ENCODE data around the gene TBC1D3K.
"Not testable (repeated sequence)": the region's sequence is repeated elsewhere in the genome, so short reads cannot be mapped to it uniquely, and the experiment has no call there.

The TBC1D3K gene

DNA sequence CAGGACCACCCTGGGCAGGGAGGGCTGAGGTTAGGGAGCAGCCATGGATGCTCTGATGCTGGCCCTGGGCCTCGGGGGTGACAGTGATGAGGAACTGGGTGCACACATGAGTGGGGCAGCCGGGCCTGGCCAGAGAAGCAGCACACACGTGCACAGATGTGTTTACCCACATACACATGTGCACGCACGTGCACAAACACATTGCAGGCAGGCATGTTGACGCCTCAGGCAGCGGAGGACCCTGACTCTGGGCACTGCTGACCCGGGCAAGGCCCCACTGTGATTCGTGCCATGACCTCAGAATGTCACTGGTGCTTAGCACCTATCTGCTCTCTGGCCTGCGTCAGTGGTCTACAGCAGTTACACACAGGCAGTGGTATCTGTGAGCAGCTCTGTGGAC is at the start of gene TBC1D3K:
TBC1D3K (plus strand) TSS at position 301 of the 400 bp plus-strand sequence. CDS start 1,585 bp downstream, outside the sequence.
- not testable (repeated sequence) for DNase-seq

DNA sequence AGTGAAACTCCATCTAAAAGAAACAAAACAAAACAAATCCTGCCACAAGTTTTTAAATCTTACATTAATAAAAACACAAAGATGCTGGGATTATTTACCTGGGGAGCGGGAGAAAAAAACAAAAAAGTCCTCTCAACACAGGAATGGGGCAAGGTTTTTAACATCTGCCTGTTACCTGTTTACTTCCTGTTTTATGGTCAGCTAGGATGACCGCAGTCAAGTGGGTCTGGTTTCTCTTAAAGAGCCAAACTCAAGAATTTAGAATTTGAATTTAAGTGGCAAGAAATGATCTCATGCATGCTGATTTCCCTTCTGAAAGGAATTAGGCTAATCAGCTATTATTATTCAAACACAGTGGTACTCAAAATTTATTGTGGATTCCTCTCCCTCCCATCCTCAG is 39.7 kb upstream of the TBC1D3K start:
- no peak for DNase-seq

DNA sequence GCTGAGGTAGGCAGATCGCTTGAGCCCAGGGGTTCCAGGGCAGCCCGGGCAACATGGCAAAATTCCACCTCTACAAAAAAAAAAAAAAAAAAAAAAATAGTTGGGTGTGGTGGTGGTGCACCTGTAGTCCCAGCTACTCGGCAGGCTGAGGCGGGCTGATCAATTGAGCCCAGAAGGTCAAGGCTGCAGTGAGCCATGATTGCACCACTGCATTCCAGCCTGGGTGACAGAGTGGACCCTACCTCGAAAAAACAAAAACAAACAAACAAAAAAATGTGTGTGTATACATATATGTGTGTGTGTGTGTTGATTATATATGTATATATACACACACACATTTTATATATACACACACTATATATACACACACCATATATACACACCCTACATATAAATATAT is 39.1 kb upstream of the TBC1D3K start:
- no peak for DNase-seq

DNA sequence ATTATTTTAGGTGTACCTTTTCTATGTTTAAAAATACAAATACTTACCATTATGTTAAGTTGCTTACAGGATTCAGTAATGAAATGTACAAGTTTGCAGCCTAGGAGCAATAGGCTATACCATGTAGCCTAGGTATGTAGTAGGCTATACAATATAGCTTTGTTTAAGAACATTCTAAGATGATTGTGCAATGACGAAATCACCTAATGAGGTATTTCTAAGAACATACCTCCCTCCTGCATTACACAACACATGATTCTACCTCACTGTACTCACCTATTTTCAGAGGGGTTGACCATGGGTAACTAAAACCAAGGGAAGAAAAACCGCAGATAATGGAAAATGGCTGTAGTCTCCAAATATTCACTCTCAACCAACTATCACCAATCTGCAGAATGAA is 35.3 kb upstream of the TBC1D3K start:
- DNase-seq, result no peak

DNA sequence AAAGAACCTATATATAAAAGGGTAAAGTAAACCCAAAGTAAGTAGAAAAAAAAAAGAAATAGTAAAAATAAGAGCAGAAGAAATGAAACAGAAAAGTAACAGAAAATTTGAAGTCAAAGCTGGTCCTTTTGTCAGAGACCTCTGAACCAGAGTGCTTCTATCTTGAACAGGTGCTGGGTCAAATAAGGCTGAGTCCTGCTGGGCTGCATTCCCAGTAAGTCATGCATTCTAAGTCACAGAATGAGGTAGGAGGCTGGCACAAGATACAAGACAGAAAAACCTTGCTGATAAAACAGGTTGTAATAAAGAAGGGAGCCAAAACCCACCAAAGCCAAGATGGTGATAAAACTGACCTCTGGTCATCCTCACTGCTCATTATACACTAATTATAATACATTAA is 27.3 kb upstream of the TBC1D3K start:
- DNase-seq, result not testable (repeated sequence)
